ENCODE data around the gene ZNF248.

- TF ChIP-seq CTCF (IDR thresholded peaks at IDR 0.05): no peak
- no peak for TF ChIP-seq POLR2A (IDR thresholded peaks at IDR 0.05)
Observed at GRCh38 chr10:37760817-37761216, 96.6 kb downstream of the ZNF248 start.

Measured in esophagus squamous epithelium (tissue), 4 donors.